ENCODE results near the gene PPP6R2.
"Not testable (repeated sequence)": the region's sequence is repeated elsewhere in the genome, so short reads cannot be mapped to it uniquely, and the experiment has no call there.

PPP6R2 gene

GRCh38 chr22:50346470-50346869 lies 3.3 kb downstream of the PPP6R2 start:
- DNase-seq, result no peak

- no peak for DNase-seq
These were observed 4.0 kb downstream of the PPP6R2 start for GRCh38 chr22:50347157-50347556.

GRCh38 chr22:50348058-50348457 lies 4.9 kb downstream of the PPP6R2 start:
- no peak for DNase-seq

- no peak for DNase-seq
These were observed 13.1 kb downstream of the PPP6R2 start for GRCh38 chr22:50356186-50356585.

GRCh38 chr22:50357222-50357621 lies 14.1 kb downstream of the PPP6R2 start:
- no peak for DNase-seq

- DNase-seq, result no peak
These were observed 14.6 kb downstream of the PPP6R2 start for GRCh38 chr22:50357756-50358155.

- DNase-seq, result no peak
These were observed 17.5 kb downstream of the PPP6R2 start for GRCh38 chr22:50360578-50360977.

- DNase-seq, result no peak
These were observed 18.1 kb downstream of the PPP6R2 start for GRCh38 chr22:50361222-50361621.

- DNase-seq, result no peak
These were observed 18.6 kb downstream of the PPP6R2 start for GRCh38 chr22:50361688-50362087.

- no peak for DNase-seq
These were observed 20.2 kb downstream of the PPP6R2 start for GRCh38 chr22:50363166-50363802.

- DNase-seq, result not testable (repeated sequence)
These were observed 20.7 kb downstream of the PPP6R2 start for GRCh38 chr22:50363803-50364194.

GRCh38 chr22:50367778-50368500 lies 24.8 kb downstream of the PPP6R2 start:
- DNase-seq, result no peak

GRCh38 chr22:50371101-50371648 lies 28.0 kb downstream of the PPP6R2 start:
- no peak for DNase-seq

- no peak for DNase-seq
These were observed 33.0 kb downstream of the PPP6R2 start for GRCh38 chr22:50376085-50376651.

- not testable (repeated sequence) for DNase-seq
These were observed 38.0 kb downstream of the PPP6R2 start for GRCh38 chr22:50381021-50381555.

GRCh38 chr22:50396751-50397370 lies 53.7 kb downstream of the PPP6R2 start:
- no peak for DNase-seq

GRCh38 chr22:50397371-50398060 lies 54.4 kb downstream of the PPP6R2 start:
- DNase-seq, result not testable (repeated sequence)

GRCh38 chr22:50398831-50399648 lies 55.9 kb downstream of the PPP6R2 start:
- DNase-seq, result no peak

GRCh38 chr22:50399751-50400331 lies 56.7 kb downstream of the PPP6R2 start:
- DNase-seq, result no peak

- no peak for DNase-seq
These were observed 57.3 kb downstream of the PPP6R2 start for GRCh38 chr22:50400406-50400805.

GRCh38 chr22:50400931-50401330 lies 57.8 kb downstream of the PPP6R2 start:
- DNase-seq, result no peak

Measured in NCI-H774 (cell line).